SK-N-SH (cell line): ENCODE data around the gene RGPD4. TPM values are rescaled to one million over a fixed set of nuclear protein-coding genes. Genes with fewer than 3 reads are reported as not detected.
"Not testable (repeated sequence)": the region's sequence is repeated elsewhere in the genome, so short reads cannot be mapped to it uniquely, and the experiment has no call there.

Experiments used
- CTCF ChIA-PET: fragments of 300-600, 350-600 bp; formaldehyde crosslinking; extraction: SDS; loops from one replicate; lab custom pipeline; 2021; lab: Yijun Ruan, JAX
- POLR2A ChIA-PET: fragments of 350-600 bp; sonication (Branson Sonifier 250); formaldehyde crosslinking; extraction: SDS; loops from one replicate; lab custom pipeline; 2020; ENCODE audit warnings: antibody characterized with exemption, inconsistent platforms; lab: Yijun Ruan, JAX
- DNase-seq: peaks from one replicate; pipeline ENCODE4 v3.0.0; 2012
- H2AFZ ChIP-seq: fragments of 200-600 bp; sonication (generic); 2 replicates; pipeline ENCODE4 v1.8.1; 2016; ENCODE audit warnings: antibody characterized with exemption, mild to moderate bottlenecking, low read depth
- H3F3A ChIP-seq: fragments of 200-600 bp; sonication (generic); replicated peaks from 2 replicates; pipeline ENCODE3; 2016; ENCODE audit warnings: antibody characterized with exemption, mild to moderate bottlenecking; ENCODE audit not compliant: insufficient read depth
- H3K27ac ChIP-seq, 2 experiments: fragments of 200-500 bp in 1 of 2; fragments of 200-600 bp in 1 of 2; sonication (Bioruptor generic) in 1 of 2; sonication (generic), shearing (Covaris generic) in 1 of 2; 2 replicates each; pipeline versions ENCODE4 v1.5.1 to v1.6.1; 2014 to 2016; ENCODE audit warnings: low read depth in 2 of 2, inconsistent platforms in 1 of 2, low read length in 1 of 2, mild to moderate bottlenecking in 1 of 2, mixed read lengths in 1 of 2
- H3K27me3 ChIP-seq: fragments of 200-600 bp; sonication (generic), shearing (Covaris generic); 2 replicates; pipeline ENCODE4 v1.6.1; 2016; ENCODE audit warnings: mixed run types; ENCODE audit not compliant: insufficient read depth
- H3K36me3 ChIP-seq, 2 experiments: fragments of 200-500 bp in 1 of 2; fragments of 200-600 bp in 1 of 2; sonication (Bioruptor generic) in 1 of 2; sonication (generic) in 1 of 2; replicated peaks in 1 of 2; 2 replicates each; pipeline versions ENCODE3 to v1.5.1; 2014 to 2016; ENCODE audit warnings: low read length in 1 of 2, mild to moderate bottlenecking in 1 of 2; ENCODE audit not compliant: insufficient read depth in 2 of 2, control insufficient read depth in 1 of 2
- H3K4me1 ChIP-seq, 2 experiments: fragments of 200-500 bp in 1 of 2; fragments of 200-600 bp in 1 of 2; sonication (Bioruptor generic) in 1 of 2; sonication (generic), shearing (Covaris generic) in 1 of 2; 2 replicates each; pipeline versions ENCODE4 v1.5.1 to v1.6.1; 2014 to 2016; ENCODE audit warnings: low read depth in 1 of 2, low read length in 1 of 2, mixed run types in 1 of 2; ENCODE audit not compliant: insufficient read depth in 2 of 2, control insufficient read depth in 1 of 2
- H3K4me2 ChIP-seq: fragments of 200-600 bp; sonication (generic), shearing (Covaris generic); 2 replicates; pipeline ENCODE4 v1.6.1; 2017; ENCODE audit warnings: mixed run types
- H3K4me3 ChIP-seq, 2 experiments: fragments of 200-500 bp in 1 of 2; fragments of 200-600 bp in 1 of 2; sonication (Bioruptor generic) in 1 of 2; sonication (generic), shearing (Covaris generic) in 1 of 2; 2 replicates each; pipeline versions ENCODE4 v1.5.1 to v1.8.1; 2014 to 2016; ENCODE audit warnings: low read depth in 2 of 2, inconsistent platforms in 1 of 2, low read length in 1 of 2, mild to moderate bottlenecking in 1 of 2, mixed read lengths in 1 of 2, moderate library complexity in 1 of 2
- H3K79me2 ChIP-seq: fragments of 200-600 bp; sonication (generic); 2 replicates; pipeline ENCODE4 v1.8.1; 2017; ENCODE audit warnings: mild to moderate bottlenecking; ENCODE audit not compliant: insufficient read depth
- H3K9ac ChIP-seq: fragments of 200-600 bp; sonication (generic); 2 replicates; pipeline ENCODE4 v1.6.1; 2017; ENCODE audit warnings: mixed run types
- H3K9me2 ChIP-seq: fragments of 200-600 bp; sonication (generic); 2 replicates; pipeline ENCODE4 v1.6.1; 2017; ENCODE audit warnings: mixed run types
- H3K9me3 ChIP-seq: fragments of 200-600 bp; sonication (generic); 2 replicates; pipeline ENCODE4 v1.6.1; 2017; ENCODE audit warnings: mixed run types, mild to moderate bottlenecking, moderate library complexity
- H4K20me1 ChIP-seq: fragments of 200-600 bp; sonication (generic); 2 replicates; pipeline ENCODE4 v1.6.1; 2017; ENCODE audit warnings: mild to moderate bottlenecking, mixed run types; ENCODE audit not compliant: insufficient read depth
- CHD2 ChIP-seq: fragments of 150-350 bp; IDR thresholded peaks from 2 replicates; pipeline ENCODE4 v1.6.1; 2018; ENCODE audit warnings: low read length; ENCODE audit not compliant: partially characterized antibody
- ELF1 ChIP-seq: IDR thresholded peaks from 2 replicates; pipeline ENCODE4 v1.4.0; 2012
- JUND ChIP-seq: IDR thresholded peaks from 2 replicates; pipeline ENCODE4 v1.4.0; 2012
- RAD21 ChIP-seq: IDR thresholded peaks from 2 replicates; pipeline ENCODE4 v1.6.1; 2012; ENCODE audit warnings: mild to moderate bottlenecking, low read length
- RFX5 ChIP-seq: IDR thresholded peaks from 2 replicates; pipeline ENCODE4 v1.6.1; 2012; ENCODE audit warnings: mild to moderate bottlenecking, improper control_type of control experiment, low read length
- TAF1 ChIP-seq: IDR thresholded peaks from 2 replicates; pipeline ENCODE4 v1.6.1; 2012; ENCODE audit warnings: low read depth, mild to moderate bottlenecking, low read length, moderate library complexity, borderline replicate concordance
- WGBS: methylation state at CpG from one replicate; pipeline ENCODE4 v1.1.6; 2017; ENCODE audit warnings: low lambda C conversion rate; 5-methylcytosine and 5-hydroxymethylcytosine counted together
- polyA plus RNA-seq, 3 experiments: library from polyadenylated mRNA; depleted of rRNA; stranded (reverse); fragments of >200 nt; gene quantifications; 2 replicates each; pipeline ENCODE4 v1.2.3, GENCODE V29; 2012
- TF ChIP-seq, protein P1 (sequence below): IDR thresholded peaks from 2 replicates; pipeline ENCODE4 v1.4.0; 2012; ENCODE audit warnings: low read depth, borderline replicate concordance

RGPD4 gene
- polyA plus RNA-seq (2012; rRNA removed), result 0.02 TPM in 1 of 2 replicates, not detected in the other
- polyA plus RNA-seq (2012; cell fraction: cytosol; rRNA removed), result 0.01 TPM in 1 of 2 replicates, not detected in the other
- polyA plus RNA-seq (2012; cell fraction: nucleus; rRNA removed), result not detected in 2 replicates

DNA sequence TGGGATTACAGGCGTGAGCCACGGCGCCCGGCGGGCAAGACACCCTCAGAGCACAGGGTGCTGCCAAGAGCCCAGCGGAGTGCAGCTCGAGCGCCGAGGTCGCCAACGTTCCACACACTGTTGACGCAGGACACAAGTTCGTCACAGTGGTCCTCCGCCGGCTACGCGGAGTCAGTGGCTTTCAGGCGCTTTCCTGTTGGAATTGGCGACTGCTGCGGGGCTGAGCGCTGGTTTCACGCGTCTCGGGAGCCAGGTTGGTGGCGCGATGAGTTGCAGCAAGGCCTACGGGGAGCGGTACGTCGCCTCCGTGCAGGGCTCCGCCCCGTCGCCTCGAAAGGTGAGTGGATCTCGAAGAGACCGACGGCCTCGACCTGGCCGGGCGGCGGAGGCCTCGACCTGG is at the start of gene RGPD4:
RGPD4 (plus strand) TSS at position 144 of the 400 bp plus-strand sequence; CDS start at position 266, 122 bp downstream.
- H4K20me1 ChIP-seq, H3K36me3 ChIP-seq, H3K4me1 ChIP-seq, H3K4me2 ChIP-seq, H3K27me3 ChIP-seq, CTCF ChIA-PET, H2AFZ ChIP-seq, H3K4me3 ChIP-seq, POLR2A ChIA-PET, H3K27ac ChIP-seq, H3K9me3 ChIP-seq, H3K9ac ChIP-seq, H3K79me2 ChIP-seq, DNase-seq, H3K9me2 ChIP-seq, H3F3A ChIP-seq: not testable (repeated sequence)
- WGBS, result 92% methylated on average over 7 of the region's 43 CpGs

DNA sequence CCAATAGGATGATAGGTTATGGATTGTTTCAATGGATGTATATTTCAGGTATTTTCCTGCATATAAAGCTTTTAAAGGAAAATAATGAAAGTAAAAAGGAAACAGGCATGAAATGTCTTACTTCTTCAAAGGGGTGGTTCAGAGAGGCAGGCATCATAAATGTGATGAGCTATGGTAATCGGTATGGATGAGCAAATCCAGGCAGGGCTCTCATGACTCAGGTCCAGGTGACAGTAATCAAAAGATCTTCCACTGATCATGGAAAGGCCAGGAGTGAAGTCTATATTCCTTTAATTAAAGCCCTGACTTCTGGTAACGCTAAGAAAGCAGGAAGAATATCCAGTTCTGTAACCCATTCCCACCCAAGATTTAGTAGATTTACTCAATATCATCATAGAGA is 48.7 kb upstream of the RGPD4 start:
- H3K79me2 ChIP-seq, result no peaks in the 10 kb centered on the region
- no peak for DNase-seq
- H2AFZ ChIP-seq, result no peak overlapping the region
- no peaks in the 10 kb centered on the region for H4K20me1 ChIP-seq
- H3K4me1 ChIP-seq, result no peaks in the 10 kb centered on the region
- H3K27ac ChIP-seq, result no peak overlapping the region
- H3K9ac ChIP-seq, result no peak overlapping the region
- H3K9me2 ChIP-seq, result no peaks in the 10 kb centered on the region
- no peak overlapping the region for H3K4me3 ChIP-seq
- no peak for TF ChIP-seq ELF1
- POLR2A ChIA-PET, result no interaction called here
- H3K36me3 ChIP-seq, result no peaks in the 10 kb centered on the region
- 70% methylated on average over 2 of the region's 2 CpGs for whole genome bisulfite sequencing
- H3K27me3 ChIP-seq, result no peaks in the 10 kb centered on the region
- CTCF ChIA-PET, result no interaction called here
- no peaks in the 10 kb centered on the region for H3F3A ChIP-seq
- no peaks in the 10 kb centered on the region for H3K9me3 ChIP-seq
- H3K4me2 ChIP-seq, result no peak overlapping the region

- Histone ChIP-seq H3K9me2 (no peaks in the 10 kb centered on the region), H3K9me3 (no peaks in the 10 kb centered on the region), H3K4me1 (peaks cover 0 to 6% of the 10 kb centered on the region in 2 experiments; a peak in 1 of 4 replicates), H3K4me2 (no peak overlapping the region), H3K4me3 (no peak overlapping the region), H3K27me3 (no peaks in the 10 kb centered on the region), H2AFZ (no peak overlapping the region), H4K20me1 (no peaks in the 10 kb centered on the region), H3K27ac (no peak overlapping the region), H3K36me3 (no peaks in the 10 kb centered on the region), H3K9ac (no peak overlapping the region), H3F3A (no peaks in the 10 kb centered on the region), H3K79me2 (no peaks in the 10 kb centered on the region)
- no peak for DNase-seq
- no peak for TF ChIP-seq TAF1
- TF ChIP-seq, protein P1, sequence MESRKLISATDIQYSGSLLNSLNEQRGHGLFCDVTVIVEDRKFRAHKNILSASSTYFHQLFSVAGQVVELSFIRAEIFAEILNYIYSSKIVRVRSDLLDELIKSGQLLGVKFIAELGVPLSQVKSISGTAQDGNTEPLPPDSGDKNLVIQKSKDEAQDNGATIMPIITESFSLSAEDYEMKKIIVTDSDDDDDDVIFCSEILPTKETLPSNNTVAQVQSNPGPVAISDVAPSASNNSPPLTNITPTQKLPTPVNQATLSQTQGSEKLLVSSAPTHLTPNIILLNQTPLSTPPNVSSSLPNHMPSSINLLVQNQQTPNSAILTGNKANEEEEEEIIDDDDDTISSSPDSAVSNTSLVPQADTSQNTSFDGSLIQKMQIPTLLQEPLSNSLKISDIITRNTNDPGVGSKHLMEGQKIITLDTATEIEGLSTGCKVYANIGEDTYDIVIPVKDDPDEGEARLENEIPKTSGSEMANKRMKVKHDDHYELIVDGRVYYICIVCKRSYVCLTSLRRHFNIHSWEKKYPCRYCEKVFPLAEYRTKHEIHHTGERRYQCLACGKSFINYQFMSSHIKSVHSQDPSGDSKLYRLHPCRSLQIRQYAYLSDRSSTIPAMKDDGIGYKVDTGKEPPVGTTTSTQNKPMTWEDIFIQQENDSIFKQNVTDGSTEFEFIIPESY, result no peak
- no peak for TF ChIP-seq CHD2
- no peak for TF ChIP-seq JUND
- TF ChIP-seq RAD21, result no peak
- no peak for TF ChIP-seq RFX5
- POLR2A ChIA-PET, result no interaction called here
- CTCF ChIA-PET, result no interaction called here
- 17% methylated on average over 1 of the region's 1 CpG for WGBS
Observed at GRCh38 chr2:107785756-107786155, 40.9 kb upstream of the RGPD4 start.
